GM18505 (cell line): Measurements from ENCODE around the gene SNAPC1.

Experiments
- ATAC-seq: cut with Tn5 transposase; IDR thresholded peaks from one replicate; pipeline ENCODE4 v1.9.1; 2021; ENCODE audit not compliant: unreplicated experiment
- POLR2A ChIP-seq: IDR thresholded peaks from 4 replicates; pipeline ENCODE4 v1.6.1; 2011; ENCODE audit warnings: borderline replicate concordance; ENCODE audit not compliant: insufficient read depth, insufficient read length; ENCODE audit errors: extremely low read depth

The SNAPC1 gene, protein sequence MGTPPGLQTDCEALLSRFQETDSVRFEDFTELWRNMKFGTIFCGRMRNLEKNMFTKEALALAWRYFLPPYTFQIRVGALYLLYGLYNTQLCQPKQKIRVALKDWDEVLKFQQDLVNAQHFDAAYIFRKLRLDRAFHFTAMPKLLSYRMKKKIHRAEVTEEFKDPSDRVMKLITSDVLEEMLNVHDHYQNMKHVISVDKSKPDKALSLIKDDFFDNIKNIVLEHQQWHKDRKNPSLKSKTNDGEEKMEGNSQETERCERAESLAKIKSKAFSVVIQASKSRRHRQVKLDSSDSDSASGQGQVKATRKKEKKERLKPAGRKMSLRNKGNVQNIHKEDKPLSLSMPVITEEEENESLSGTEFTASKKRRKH

DNA sequence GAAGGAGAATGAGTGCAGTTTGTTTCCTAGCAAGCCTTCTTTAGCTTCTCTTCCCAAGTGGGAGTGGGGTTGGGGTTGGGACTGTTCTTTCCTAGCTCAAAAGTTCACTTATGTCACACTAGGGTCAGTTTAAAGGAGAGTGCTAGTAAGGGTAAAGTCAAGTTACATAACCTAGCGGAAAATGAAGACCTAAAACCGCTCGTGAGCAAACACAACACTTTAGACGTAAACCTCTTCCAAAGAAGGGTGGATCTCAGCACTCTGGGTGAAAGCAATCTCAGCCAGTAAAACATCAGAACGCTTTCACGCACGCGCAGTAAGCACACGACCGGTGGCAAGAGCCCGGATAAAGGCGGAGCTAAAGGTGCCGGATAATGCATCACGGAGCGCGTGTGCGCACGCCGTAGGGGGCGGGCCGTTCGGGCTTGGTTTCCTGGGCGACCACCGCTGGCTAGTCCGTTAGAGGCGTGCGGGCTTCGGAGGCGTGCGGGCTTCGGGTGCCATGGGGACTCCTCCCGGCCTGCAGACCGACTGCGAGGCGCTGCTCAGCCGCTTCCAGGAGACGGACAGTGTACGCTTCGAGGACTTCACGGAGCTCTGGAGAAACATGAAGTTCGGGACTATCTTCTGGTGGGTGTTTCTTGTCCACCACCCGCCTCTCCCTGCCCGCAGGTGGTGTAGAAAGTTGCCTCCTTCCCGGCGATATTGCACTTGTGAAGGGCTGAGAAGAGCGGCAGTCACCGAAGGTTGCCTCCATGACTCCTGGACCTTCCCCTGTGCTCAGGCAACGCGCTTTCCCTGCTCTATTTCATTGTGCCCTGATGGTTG is at the start of gene SNAPC1:
SNAPC1 (plus strand) TSS at position 462 of the 828 bp plus-strand sequence; CDS start at position 503, 41 bp downstream.
- peak; percentile 99 for ATAC-seq
- TF ChIP-seq POLR2A, result peak; percentile 87

DNA sequence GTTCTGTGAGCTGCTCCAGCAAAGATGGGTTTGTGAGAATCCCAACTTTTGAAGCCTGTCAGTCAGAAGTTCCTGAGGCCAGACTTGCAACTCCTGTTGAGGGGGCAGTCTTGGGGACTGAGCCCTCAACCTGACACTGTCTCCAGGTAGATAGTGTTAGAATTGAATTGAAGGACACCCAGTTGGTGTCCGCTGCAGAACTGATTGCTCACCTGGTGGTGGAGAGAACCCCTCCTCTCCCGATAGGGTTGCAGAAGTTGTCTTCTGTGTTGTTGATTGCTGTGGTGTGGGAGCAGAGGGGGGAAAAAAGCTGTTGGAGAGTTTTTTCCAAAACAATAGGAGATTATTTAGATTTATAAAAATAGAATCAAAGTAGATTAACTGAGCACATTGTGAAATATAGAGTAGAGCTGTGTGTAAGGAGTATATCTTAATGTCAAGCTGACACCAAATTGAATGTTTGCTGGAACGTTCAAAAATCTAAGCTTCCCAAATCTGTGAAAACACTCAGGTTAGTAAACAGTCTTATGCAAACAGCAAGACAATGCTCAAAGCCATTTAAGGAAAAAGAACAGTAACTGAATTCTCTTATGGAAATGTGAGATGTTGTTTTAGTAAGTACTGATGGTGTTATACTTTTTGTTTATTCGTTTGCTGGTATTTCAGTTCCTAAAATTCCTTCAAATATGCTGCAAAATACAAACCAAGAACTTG is 48.3 kb upstream of the SNAPC1 start:
- TF ChIP-seq POLR2A, result no peak
- no peak for ATAC-seq

DNA sequence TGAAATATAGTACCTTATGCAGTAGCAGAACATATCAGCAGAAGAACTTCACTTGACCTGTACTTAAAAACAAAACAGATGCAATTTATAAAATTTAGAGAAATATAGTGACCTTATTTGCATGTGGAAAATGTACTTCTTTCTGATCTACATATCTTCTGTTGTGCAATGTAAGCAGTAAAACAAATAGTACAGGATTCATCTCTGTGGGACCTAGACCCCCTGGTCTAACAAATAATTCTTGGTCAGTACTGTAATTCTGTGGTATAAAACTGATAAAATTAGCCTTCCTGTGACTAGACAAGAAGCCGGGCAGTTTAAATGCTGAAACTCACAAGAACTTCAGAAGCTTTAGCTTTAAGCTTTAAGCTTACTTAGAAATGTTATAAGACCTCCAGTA is 45.3 kb upstream of the SNAPC1 start:
- no peak for ATAC-seq
- TF ChIP-seq POLR2A, result no peak

DNA sequence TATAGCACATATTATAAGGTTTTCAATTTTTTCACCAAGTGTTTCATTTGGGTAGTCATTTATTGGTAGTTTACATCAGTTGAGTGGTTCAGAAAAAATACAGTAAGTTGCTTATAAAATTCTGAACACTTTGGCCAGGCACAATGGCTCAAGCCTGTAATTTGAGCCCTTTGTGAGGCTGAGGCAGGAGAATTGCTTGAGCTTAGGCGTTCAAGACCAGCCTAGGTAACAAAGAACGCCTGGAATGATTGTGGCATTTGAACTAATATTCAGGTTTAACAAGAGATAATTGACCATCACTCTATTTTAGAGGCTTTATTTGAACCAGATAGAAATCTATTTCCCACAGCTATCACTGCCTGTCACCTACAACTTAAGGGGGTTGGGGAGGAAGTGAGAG is 44.2 kb upstream of the SNAPC1 start:
- no peak for ATAC-seq

DNA sequence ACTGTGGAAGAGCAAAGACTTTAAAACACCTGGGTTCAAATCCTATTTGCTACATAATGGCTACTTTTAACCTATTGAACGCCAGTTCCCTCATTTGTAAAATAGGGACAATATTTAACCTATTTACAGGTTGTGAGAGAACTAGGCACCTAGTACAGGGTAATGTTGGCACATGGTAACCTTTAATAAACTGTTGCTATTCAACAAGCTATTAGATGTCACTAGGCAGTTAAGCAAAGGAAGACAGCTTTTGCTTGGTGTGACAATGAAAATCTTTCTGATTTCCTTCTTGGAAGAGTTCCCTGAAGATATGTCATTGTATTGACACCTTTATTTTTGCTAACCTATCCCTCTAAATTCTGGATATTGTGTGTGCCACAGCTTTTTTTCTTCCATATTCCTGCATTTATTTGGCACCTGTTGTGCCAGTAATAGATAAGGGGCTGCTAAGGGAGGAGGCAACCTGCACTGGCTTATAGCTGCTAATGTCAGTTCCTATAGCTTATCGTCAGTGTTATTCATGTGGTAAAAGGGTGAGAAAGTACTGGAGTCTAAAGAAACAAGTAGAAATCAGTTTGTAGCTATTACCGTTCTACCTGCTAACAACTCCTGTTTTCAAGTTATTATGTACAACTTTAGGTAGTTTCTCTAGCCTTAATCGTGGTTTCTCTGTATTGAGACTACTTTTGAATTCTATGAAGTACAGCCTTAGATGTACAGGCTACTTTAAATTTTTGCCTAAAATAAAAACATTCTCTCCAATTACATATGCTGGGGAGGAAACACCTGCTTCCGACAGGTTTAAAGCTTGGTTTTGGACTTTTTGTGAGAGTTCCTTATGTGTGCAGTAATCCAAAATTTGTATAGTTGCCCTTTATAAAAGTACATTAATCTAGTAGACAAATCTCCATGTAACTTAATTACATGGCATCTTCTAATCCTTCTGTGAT is 42.6 kb upstream of the SNAPC1 start:
- no peak for TF ChIP-seq POLR2A
- no peak for ATAC-seq

More for the DNA sequence above, 44.2 kb upstream of the SNAPC1 start:
- no peak for TF ChIP-seq POLR2A

DNA sequence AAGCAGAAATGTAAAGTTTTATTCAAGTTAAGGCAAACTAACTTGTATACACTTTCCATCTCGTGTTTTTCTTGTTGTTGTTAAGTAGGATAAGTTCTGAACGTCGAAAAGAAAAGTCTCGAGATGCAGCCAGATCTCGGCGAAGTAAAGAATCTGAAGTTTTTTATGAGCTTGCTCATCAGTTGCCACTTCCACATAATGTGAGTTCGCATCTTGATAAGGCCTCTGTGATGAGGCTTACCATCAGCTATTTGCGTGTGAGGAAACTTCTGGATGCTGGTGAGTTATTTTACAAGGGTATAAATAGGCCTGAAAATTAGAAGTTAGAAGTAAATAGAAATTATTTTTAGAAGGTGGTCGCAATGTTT is 41.9 kb upstream of the SNAPC1 start:
- ATAC-seq, result no peak
- TF ChIP-seq POLR2A, result no peak

DNA sequence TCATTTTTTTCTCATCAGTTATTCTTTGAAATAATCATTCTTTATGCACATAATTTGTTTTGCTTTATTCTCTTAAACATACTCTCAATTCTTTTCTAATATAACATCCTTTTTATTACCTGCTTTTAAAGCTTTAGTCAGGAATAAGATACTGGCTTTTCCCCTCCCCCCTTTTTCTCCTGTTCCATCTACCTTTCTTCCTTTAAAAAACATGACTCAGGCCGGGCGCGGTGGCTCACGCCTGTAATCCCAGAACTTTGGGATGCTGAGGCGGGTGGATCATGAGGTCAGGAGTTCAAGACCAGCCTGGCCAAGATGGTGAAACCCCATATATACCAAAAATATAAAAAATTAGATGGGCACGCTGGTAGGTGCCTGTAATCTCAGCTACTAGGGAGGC is 41.5 kb upstream of the SNAPC1 start:
- ATAC-seq, result no peak
- no peak for TF ChIP-seq POLR2A

DNA sequence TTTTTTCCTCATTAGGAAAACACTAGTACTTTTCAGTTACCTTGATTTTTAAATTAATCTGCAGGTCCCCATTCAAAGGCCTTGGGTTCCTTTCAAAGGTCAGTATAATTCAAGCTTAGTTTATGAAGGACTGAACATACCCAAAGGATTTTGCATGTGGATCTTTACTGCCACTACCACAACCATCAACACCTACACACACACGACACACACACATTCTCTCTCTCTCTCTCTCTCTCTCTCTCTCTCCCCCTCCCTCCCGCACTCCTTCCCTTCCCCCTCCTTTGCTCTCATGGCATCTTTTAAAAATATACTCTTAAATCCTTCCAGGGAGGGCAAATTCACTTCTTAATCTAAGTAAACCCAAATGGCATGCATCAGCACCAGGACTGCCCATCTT is 38.1 kb upstream of the SNAPC1 start:
- no peak for TF ChIP-seq POLR2A

DNA sequence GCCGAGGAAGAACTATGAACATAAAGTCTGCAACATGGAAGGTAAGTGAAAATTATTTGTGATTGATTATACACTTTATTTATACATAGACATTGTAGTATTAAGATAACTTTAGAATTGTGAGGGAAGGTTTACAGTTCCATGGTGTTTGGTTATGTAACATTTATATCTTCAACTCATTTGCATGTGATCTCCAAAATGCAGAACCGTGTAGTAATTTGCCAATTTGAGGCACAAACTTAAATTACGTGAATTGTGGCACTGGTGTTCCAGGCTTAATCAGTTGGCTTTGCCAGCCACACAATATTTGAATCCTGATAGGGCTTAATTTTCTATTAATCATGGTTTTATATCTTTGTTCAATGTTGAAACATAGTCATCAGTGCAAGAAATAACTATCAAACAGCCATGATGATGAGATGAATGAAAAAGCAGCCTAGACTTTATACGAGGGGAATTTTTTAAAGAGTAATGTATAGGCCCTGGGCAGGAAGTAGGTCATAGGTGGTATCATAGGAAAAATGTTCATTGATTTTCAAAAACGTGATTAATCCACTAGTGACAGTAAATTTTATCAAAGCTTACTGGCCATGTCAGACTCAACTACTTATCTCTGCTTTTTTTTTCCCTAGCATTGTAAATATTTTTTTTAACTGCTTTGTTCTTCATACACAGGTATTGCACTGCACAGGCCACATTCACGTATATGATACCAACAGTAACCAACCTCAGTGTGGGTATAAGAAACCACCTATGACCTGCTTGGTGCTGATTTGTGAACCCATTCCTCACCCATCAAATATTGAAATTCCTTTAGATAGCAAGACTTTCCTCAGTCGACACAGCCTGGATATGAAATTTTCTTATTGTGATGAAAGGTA is 35.2 kb upstream of the SNAPC1 start:
- TF ChIP-seq POLR2A, result no peak
- ATAC-seq, result no peak

More for the DNA sequence above, 38.1 kb upstream of the SNAPC1 start:
- no peak for ATAC-seq

DNA sequence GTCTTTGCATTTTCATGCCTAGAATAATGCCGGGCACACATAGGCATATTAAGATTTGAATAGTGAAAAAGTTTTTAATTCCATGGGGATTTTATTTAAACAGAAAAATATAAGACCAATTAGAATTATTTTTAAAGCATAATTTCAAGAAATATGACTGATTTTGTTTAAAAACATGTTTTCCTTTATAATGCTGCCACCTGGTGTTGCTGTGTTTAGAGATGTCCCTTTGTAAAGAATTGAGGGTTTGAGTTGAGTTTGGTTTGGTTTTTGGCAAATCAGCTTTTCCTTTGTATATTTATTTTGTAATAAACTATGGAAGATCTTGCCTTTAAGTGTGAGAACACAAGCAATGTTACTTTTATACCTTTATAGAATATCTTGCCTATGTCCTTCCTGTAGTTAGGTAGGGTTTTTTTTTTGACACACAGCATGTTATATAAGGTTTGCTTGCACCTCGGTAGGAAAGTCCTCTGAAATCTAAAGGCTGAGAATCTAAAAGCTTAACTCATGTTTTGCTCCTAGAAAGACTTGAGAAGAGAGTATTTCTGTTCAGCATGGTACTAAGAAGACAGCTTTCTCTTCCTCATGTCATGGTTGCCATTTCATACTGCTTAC is 31.4 kb upstream of the SNAPC1 start:
- no peak for ATAC-seq
- TF ChIP-seq POLR2A, result no peak

DNA sequence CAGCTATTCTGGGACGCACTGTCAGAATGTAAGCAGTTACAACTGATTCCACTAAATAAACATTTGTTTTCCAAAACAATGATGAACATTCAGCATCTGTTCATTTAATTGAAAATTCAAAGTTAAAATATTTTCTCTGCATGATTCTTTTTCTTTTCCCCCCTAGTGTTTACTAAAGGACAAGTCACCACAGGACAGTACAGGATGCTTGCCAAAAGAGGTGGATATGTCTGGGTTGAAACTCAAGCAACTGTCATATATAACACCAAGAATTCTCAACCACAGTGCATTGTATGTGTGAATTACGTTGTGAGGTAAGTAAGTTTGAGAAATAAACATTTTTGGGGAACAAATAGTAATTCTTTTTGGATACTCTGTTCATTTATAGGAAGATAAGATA is 28.2 kb upstream of the SNAPC1 start:
- no peak for TF ChIP-seq POLR2A
- no peak for ATAC-seq
